A673 (cell line): ENCODE results near the gene HECW1.

ENCODE experiments used
- EZH2 ChIP-seq: fragments of 200-600 bp; sonication (generic); IDR thresholded peaks from 2 replicates; pipeline ENCODE4 v1.6.1; 2017; ENCODE audit warnings: borderline replicate concordance, low read depth, mild to moderate bottlenecking, mixed read lengths, antibody characterized with exemption, low read length; ENCODE audit not compliant: poor library complexity, severe bottlenecking
- TF ChIP-seq, protein P1 (sequence below): fragments of 300-800, 200-600 bp; sonication (generic); conservative IDR thresholded peaks from 2 replicates; pipeline ENCODE4 v1.5.1; 2017; ENCODE audit warnings: low read depth, mild to moderate bottlenecking, antibody characterized with exemption, low read length, moderate library complexity, mixed read lengths

GRCh38 chr7:43204081-43204480 lies 91.6 kb downstream of the HECW1 start:
- TF ChIP-seq, protein P1, sequence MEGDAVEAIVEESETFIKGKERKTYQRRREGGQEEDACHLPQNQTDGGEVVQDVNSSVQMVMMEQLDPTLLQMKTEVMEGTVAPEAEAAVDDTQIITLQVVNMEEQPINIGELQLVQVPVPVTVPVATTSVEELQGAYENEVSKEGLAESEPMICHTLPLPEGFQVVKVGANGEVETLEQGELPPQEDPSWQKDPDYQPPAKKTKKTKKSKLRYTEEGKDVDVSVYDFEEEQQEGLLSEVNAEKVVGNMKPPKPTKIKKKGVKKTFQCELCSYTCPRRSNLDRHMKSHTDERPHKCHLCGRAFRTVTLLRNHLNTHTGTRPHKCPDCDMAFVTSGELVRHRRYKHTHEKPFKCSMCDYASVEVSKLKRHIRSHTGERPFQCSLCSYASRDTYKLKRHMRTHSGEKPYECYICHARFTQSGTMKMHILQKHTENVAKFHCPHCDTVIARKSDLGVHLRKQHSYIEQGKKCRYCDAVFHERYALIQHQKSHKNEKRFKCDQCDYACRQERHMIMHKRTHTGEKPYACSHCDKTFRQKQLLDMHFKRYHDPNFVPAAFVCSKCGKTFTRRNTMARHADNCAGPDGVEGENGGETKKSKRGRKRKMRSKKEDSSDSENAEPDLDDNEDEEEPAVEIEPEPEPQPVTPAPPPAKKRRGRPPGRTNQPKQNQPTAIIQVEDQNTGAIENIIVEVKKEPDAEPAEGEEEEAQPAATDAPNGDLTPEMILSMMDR, result no peak
- no peak for TF ChIP-seq EZH2
